GM19438 (cell line): ENCODE data around the gene PGBD1.

Experiments used
- ATAC-seq: cut with Tn5 transposase; IDR thresholded peaks from one replicate; pipeline ENCODE4 v1.9.1; 2021; ENCODE audit warnings: low read depth; ENCODE audit not compliant: unreplicated experiment

PGBD1 gene

GRCh38 chr6:28334286-28335039 is 53.1 kb downstream of the PGBD1 start:
- ATAC-seq, result no peak

GRCh38 chr6:28335040-28335563 is 53.7 kb downstream of the PGBD1 start:
- no peak for ATAC-seq

- ATAC-seq, result peak; percentile 82
These were observed 54.4 kb downstream of the PGBD1 start, which contains the start of gene ZSCAN31 for GRCh38 chr6:28335564-28336283. Gene ZSCAN31 (minus strand): TSS chr6:28336148. CDS start chr6:28329683, 6,465 bp downstream.

GRCh38 chr6:28336284-28337120 is 55.1 kb downstream of the PGBD1 start:
- ATAC-seq, result peak; percentile 30

GRCh38 chr6:28337121-28337520 is 55.7 kb downstream of the PGBD1 start:
- no peak for ATAC-seq

- no peak for ATAC-seq
These were observed 59.1 kb downstream of the PGBD1 start for GRCh38 chr6:28340310-28341095.

- no peak for ATAC-seq
These were observed 62.7 kb downstream of the PGBD1 start for GRCh38 chr6:28343898-28344677.

- no peak for ATAC-seq
These were observed 63.8 kb downstream of the PGBD1 start for GRCh38 chr6:28345201-28345600.

- no peak for ATAC-seq
These were observed 65.7 kb downstream of the PGBD1 start for GRCh38 chr6:28347119-28347518.

- ATAC-seq, result no peak
These were observed 68.0 kb downstream of the PGBD1 start for GRCh38 chr6:28349344-28349891.

- ATAC-seq, result peak; percentile 95
These were observed 68.7 kb downstream of the PGBD1 start, which contains the start of gene ZKSCAN3 for GRCh38 chr6:28349892-28350737. Gene ZKSCAN3 (plus strand): TSS chr6:28349947. CDS start chr6:28359587, 9,640 bp downstream.

GRCh38 chr6:28351087-28351486 is 69.7 kb downstream of the PGBD1 start:
- no peak for ATAC-seq

GRCh38 chr6:28351493-28351925 is 70.1 kb downstream of the PGBD1 start:
- ATAC-seq, result no peak
